HG02623 (cell line): ENCODE measurements around the gene TRAF2.
"Not testable (repeated sequence)": the region's sequence is repeated elsewhere in the genome, so short reads cannot be mapped to it uniquely, and the experiment has no call there.

ENCODE experiments used
- ATAC-seq: cut with Tn5 transposase; IDR thresholded peaks from one replicate; pipeline ENCODE4 v1.9.1; 2021; ENCODE audit warnings: moderate library complexity; ENCODE audit not compliant: unreplicated experiment

The TRAF2 gene

DNA sequence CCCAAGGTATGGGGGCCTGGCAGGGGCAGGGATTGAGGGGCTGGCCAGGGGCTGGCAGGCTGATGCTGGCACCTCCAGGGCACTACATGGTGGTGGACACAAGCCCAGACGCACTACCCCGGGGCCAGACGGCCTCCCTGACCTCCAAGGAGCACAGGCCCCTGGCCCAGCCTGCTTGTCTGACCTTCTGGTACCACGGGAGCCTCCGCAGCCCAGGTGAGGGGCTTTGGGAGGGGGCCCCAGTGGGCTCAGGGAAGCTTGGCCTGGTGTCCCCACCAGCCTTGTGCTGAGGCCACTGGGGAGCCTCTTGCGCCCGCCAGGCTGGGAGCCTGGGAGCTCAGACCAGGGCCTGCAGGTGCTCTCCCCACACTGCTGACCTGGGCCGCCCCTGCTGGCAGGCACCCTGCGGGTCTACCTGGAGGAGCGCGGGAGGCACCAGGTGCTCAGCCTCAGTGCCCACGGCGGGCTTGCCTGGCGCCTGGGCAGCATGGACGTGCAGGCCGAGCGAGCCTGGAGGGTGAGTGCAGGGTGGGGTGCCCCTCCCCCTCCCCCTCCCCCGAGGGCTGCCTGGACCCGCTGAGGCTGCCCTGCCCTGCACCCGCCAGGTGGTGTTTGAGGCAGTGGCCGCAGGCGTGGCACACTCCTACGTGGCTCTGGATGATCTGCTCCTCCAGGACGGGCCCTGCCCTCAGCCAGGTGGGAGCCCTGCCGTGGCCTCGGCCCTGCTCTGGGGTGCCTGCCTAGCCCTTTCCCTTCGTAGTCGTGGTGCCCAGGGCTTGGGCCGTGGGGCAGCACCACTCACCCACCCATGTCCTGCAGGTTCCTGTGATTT lies 28.5 kb upstream of the TRAF2 start:
- no peak for ATAC-seq

DNA sequence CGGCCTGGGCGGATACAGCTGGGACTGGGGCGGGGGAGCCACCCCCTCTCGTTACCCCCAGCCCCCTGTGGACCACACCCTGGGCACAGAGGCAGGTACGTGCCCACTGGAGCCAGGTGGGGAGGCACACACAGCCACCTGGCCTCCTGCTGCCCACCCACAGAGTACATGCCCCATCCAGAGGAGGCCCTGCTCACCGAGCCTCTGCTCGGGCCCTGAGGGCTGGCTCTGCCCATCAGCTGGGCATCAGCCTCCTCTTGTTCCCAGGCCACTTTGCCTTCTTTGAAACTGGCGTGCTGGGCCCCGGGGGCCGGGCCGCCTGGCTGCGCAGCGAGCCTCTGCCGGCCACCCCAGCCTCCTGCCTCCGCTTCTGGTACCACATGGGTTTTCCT lies 27.9 kb upstream of the TRAF2 start:
- no peak for ATAC-seq

DNA sequence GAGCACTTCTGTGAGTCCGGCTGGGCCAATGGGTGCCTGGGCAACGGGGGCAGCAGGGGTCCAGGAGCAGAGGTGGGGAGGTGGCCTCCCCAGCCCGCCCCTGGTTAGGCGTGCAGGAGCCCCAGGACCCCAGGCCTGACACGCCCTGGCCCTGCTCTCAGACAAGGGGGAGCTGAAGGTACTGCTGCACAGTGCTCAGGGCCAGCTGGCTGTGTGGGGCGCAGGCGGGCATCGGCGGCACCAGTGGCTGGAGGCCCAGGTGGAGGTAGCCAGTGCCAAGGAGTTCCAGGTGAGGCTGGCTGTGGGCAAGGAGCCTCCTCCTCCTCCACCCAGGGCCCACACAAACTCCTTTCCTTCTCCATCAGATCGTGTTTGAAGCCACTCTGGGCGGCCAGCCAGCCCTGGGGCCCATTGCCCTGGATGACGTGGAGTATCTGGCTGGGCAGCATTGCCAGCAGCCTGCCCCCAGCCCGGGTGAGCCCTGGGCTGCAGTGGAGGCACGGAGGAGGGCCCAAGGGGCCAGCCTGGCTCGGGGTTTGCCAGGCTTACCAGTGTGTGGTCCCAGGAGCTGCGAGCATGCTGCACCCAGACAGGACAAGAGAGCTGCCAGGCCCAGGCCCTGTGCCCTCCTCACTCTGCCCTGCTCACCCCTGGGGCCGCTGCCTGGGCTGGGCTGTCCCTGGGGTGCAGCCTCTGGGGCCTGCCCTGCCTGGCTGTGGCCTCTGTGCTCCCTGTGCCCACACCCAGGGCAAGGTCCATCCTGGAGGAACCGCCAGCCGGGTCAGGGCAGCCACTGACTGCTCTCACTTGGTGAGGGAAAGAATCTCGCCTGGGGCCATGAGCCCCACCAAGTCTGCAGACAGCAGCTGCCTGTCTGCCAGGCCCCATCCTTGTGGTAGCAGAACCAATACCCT lies 27.2 kb upstream of the TRAF2 start:
- ATAC-seq: no peak

DNA sequence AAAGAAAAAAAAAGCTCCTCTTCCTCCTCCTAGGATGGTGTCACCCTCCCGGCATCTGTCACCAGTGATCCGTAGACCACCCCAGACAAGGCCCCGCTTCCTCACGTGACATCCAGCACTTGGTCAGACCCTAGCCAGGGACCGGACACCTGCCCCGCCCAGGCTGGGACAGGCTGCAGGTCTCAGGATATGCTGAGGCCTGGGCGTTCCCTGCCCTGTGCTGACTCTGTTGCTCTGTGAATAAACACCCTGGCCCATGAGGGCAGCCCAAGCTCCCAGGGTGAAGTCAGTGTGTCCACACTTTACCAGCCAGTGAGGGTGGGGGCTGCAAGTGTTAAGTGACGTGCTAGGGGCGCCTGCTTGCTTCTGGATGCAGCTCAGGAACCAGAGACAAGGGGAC lies 25.8 kb upstream of the TRAF2 start:
- ATAC-seq: no peak

DNA sequence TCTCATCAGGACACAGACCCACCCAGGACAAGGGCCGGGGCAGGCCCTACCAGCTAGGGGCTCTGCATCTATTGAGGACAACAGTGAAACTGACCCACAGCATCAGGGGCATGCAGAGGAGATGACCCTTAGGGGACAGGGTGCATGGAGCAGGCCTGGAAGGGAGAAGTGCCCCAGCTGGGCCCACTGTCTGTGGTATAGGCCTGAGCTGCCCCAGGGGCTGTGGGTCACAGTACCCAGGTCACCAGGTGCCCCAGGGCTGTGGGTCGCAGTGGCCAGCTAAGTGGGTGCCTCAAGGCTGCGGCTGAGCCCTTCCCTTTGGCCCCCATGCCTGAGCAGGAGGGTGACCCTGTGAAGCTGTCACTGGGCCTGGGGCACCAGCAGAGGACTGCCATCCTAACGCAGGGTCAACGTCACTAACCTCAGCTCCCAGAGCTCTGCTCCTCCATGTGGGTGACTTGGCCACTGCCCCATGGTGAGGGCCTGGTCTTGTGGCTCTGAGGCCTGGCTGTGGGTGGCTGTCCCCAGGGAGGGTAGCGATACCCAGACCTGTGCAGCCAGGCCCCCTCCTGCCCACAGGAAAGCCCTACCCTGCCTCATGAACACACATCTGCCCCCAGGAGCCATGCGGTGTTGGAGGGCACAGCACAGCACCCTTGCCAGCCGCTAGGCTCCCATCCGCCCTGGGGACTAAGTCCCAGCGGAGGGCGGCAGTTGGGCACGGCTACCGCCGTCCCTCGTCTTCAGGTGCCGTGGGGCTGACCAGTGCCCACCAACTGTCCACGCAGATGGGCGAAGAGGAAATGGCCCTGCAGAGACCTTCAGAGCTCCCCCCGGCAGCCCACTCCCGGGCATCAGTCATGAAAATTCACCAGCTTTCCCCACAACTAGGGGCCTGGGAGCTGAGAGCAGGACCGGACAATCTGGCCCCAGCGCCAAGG lies 25.1 kb upstream of the TRAF2 start:
- no peak for ATAC-seq

DNA sequence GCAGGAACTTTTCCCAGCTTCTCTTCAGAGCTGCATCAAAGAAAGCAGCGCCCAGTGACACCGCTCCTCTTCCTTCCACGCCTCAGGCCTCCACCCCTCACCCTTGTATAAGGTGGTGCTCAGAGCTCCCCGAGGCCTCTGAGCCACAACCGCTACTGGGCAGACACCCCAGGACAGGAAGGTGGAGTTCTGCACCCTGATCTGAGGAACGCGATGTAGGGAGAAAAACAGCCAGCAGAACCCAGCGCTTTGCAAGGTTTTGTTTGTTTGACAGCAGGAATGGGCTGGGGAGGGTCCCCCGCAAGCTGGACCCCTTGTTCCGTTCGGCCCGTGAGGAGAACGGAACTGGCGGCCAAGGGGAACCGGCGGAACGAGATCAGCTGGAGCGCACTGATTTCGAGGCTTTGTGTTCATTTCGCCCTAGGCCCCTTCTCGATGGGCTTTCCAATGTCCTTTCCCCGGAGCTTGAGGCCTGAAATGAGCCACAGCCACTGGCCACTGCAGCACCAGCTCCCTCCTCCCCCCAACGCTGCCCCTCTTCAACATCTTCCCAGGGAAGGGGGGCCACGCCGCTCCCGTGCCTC lies 24.4 kb upstream of the TRAF2 start:
- no peak for ATAC-seq

DNA sequence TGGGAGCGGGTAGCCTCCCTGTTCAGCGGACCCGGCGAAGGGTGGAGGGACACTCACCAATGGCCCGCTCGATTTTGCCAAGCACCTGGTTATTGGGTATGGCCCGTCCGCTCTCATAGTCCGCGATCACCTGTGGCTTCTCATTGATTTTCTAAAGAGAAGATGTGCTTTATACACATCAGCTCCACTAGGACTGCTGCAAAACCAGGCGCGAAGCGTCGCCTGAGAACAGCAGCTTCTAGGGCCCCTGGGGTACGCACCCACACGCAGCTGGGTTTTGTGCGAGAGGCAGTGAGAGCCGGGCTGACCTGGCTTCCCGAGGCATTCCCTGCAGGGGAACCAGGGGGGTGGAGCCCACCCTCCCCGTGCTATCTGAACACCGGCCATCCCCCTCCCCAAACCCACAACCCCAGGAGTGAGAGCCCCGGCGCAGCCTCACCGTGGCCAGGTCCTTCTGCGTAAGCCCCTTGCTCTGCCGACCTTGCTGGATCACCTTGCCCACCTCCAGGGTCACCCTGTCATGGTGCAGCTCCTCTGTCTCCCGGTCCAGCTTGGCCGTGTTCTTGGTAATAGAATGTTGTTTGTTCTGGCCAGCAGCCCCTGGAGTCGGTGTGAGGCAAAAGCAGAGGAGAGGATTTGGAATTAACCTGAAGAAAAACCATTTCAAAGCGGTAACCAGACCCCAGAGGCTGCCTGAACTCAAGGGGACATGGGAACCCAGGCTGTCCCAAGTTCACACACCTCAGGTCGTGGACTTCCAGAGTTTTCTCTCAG lies 23.3 kb upstream of the TRAF2 start:
- ATAC-seq: no peak

DNA sequence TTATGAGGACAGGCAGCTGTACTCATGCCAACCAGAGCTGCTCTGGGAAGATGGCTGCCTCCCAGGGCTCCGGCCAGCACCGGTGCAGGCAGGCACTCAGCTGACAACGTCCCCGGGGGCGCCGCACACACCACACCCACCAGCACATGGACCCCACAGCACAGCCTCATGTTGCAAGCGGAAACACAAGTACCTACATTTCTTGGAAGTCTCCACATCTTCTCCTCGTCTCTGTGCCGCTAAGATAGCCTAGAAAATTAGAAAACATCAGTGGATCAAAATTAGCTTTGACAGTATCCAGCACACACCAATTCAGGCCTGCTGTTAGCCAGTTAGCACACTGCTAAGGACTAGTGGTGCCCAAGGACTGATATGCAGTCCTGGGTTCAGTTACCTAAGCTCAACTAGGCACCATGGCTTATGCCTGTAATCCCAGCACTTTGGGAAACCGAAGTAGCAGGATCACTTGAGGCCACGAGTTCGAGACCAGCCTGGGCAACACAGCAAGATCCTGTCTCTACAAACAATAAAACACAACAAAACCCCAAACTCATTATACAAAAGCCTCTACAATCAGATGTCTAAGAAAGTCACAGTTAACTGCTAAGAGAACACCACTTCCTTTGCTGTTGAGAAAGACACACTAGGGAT lies 22.6 kb upstream of the TRAF2 start:
- ATAC-seq: no peak

DNA sequence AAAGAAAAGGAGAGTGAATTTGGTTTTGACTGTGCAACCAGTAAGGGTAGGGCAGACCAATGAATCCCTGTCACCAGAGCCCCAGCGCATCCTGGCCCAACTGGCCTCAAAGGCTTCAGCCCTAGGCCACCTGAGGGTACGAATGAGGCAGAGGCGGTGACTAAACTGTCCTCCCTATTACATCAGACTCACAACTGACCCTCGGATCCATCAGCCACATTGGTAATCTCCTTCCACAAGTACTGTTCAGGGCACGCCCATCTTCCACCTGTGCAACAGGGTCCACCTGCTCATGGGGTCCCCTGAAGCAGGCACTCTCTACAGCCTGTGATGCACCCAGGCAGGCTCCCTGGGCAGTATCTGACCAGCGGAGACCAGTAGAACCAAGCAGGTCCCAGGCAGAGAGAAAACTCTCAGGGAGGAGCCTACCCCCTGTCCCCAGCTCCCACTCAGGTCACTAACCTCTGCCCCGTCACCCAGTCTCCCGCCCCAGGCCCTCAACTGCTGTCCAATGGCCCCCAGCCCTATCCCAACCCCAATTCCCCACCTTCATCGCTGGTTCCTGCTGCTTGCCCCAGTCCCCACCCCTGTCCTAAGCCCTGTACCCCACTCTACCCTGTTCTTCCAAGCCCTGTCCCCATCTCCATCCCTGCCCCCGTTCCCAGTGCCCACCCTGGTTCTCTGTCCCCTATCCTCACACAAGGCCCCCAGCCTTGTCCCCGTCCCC lies 21.1 kb upstream of the TRAF2 start:
- no peak for ATAC-seq

DNA sequence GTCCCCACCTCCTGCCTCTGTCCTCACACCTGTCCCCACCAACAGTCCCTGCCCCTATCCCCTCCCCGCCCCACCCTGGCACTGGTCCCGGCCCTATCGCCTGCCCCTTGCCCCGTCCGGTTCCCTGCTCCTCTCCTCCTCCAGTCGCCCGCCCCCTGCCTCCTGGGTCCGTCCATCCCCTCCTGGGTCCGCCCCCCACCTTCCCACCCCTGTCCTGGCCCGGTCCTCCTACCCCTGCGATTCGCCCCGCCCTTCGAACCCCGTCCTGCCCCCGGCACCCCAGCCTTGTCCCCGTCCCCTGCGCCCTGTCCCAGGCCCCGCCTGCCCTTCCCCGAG lies 20.6 kb upstream of the TRAF2 start:
- no peak for ATAC-seq

DNA sequence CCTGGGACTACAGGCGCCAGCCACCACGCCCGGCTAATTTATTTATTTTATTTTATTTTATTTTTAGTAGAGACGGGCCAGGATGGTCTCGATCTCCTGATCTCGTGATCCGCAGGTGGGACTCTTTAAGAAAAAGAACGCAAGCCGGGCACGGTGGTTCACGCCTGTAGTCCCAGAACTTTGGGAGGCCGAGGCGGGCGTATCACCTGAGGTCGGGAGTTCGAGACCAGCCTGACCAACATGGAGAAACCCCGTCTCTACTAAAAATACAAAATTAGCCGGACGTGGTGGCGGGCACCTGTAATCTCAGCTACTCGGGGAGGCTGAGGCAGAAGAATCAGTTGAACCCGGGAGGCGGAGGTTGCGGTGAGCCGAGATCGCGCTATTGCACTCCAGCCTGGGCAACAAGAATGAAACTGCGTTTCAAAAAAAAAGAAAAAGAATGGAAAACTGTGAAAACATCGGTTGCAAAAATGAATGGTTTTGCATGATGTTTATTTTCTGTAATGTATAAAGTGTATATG lies 19.4 kb upstream of the TRAF2 start:
- ATAC-seq: not testable (repeated sequence)

DNA sequence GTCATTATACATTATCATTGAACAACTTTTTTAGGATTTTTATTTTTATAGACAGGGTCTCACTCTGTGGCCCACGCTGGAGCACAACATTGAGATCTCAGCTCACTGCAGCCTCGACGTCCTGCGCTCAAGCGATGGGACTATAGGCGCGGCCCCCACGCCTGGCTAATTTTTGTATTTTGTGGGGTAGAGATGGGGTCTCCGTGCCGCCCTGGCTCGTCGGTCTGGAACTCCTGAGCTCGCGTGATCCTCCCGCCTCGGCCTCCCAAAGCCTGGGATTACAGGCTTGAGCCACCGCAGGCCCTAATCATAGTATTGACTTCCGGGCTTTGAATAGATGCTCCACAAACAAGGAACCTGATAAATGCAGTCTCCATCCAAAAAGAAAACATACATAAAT lies 18.8 kb upstream of the TRAF2 start:
- ATAC-seq: no peak

DNA sequence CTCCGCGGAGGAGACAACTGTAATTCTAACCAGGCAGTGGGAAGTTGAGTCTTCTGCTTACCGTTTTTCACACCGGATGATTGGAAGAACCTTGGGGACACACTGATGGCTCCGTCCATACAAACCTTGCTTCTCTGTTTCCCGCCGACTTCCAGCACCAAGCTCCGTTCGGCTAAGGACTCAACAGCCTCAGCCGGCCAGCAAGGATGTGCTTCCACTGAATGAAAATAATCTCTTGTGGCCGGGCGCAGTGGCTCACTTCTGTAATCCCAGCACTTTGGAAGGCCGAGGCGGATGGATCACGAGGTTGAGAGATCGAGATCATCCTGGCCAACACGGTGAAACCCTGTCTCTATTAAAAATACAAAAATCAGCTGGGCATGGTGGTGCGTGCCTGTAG lies 18.4 kb upstream of the TRAF2 start:
- no peak for ATAC-seq

DNA sequence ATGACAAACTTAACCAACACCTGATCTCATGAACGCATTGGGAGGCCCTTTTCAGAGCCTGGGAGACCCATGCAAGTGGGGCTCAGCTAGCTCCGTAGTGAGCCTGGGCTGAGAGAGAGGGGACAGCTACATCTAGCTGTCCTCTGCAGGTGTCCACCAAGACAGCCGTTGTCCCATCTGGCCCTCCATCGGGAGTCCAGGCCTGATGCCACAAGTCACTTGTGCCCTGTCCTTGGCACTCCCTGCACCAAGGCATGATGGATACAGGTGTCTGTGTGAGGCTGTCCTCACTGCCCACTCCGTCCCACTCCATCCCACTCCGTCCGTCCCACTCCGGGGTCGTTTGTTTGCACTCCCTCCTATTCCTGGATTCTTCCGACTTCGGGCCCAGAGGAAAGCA lies 17.7 kb upstream of the TRAF2 start:
- no peak for ATAC-seq

DNA sequence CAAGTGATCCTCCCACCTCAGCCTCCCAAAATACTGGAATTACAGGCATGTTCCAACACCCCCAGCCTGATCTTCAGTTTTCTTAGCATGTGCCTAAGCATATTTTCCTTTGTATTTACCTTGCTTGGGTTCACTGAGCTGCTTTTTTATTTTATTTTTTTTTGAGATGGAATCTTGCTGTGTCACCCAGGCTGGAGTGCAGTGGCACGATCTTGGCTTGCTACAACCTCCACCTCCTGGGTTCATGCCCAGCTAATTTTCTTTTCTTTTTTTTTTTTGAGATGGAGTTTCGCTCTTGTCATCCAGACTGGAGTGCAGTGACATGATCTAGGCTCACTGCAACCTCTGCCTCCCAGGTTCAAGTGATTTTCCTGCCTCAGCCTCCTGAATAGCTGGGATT lies 16.7 kb upstream of the TRAF2 start:
- ATAC-seq: not testable (repeated sequence)

DNA sequence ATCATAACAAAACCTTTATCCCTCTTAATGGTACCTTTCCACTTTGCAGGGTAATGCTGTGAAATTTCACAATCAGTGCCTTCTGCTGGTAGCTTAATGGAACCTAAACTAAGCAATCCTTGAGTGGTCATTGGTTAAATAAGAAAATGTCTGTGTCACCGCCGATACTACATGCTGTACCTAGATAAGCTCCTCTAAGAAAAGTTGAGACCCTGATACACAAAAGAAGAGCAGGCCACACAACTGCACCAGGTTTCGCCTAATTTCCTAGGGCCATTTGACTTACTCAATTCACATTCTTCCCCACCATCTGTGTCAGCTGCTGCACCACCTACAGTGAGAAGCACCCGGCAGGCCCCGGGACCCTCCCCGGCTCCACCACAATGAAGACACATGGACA lies 11.2 kb upstream of the TRAF2 start:
- no peak for ATAC-seq

DNA sequence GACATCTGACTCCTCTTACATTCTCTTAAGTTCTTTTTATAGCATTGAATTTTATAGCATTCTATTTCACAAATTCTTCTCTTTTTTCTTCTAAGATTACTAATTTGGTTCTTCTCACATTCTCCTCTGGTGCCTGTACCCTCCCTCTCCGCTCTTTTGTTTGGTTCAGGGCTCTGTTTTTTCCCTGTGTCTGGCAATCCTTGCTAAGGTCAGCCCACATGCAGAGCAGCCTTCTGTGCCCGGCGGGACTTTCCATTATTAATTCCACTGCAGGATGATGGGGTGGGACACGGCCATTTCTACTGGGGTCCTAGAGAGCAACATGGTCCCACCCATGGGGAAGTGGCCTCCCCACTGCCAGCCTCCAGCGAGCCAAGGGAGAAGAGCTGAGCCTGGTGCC lies 9.8 kb upstream of the TRAF2 start:
- ATAC-seq: no peak

DNA sequence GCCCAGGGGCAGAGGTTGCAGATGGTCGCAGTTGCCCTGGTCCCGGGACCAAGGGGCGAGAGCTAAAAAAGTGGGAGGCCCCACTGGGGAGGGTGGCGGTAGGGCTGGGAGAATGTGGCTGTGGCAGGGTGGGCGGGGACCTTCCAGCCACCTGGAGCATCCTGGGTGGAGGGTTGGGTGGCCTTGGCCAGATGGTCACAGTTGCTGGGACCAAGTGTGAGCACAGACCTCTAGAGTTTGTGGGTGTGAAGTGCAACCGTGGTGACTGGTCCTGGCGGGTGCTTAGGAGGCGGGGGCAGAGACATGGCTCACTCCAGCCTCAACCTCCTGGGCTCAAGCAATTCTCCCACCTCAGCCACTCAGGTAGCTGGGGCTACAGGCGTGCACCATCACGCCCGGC lies 5.7 kb upstream of the TRAF2 start:
- ATAC-seq: no peak

DNA sequence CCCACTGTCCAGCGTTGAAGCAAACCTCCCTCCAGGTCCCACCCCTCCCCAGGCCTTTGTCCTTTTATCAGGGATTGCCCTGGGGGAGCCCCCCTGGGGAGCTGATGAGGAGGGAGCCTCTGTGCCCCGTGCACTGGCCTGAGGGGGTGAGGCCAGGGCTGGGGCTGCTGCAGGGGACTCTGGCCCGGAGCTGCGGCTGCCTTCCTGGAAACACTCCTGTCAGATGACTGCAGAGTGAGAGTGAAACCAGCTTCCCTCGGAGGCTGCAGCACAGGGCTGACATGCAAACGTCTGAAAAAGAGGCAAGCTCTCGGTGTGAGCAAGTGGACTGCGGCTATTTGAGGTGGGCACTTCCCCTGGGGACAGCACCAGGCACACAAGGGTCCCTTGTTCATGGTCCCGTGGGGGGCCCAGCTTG lies 4.6 kb upstream of the TRAF2 start:
- no peak for ATAC-seq
